CD14-positive monocyte (primary cell): ENCODE measurements around the gene TMEM151A. TPM values are rescaled to one million over a fixed set of nuclear protein-coding genes. Genes with fewer than 3 reads are reported as not detected.
A peak's percentile ranks its signal among the peaks of the same experiment; 100 is the strongest.

Experiments used
- DNase-seq, 3 donors: peaks; one replicate each; pipeline ENCODE4 v3.0.0-alpha.2; 2011 to 2022
- H2AFZ ChIP-seq: 2 replicates; pipeline ENCODE4 v1.6.0; 2012; ENCODE audit warnings: mild to moderate bottlenecking, low read depth, low read length, inconsistent platforms; ENCODE audit not compliant: insufficient read depth, poor library complexity, severe bottlenecking
- H3K27ac ChIP-seq, 2 donors: 1 replicate in 1 of 2; 2 replicates in 1 of 2; pipeline ENCODE4 v1.5.1; 2012 to 2013; ENCODE audit warnings: low read length in 2 of 2, control low read depth in 1 of 2, inconsistent platforms in 1 of 2, low read depth in 1 of 2, mild to moderate bottlenecking in 1 of 2
- H3K27me3 ChIP-seq, 2 donors: one replicate each; pipeline versions ENCODE4 v1.6.0 to v1.6.1; 2011 to 2013; ENCODE audit warnings: low read length in 2 of 2; ENCODE audit not compliant: control insufficient read depth in 2 of 2, insufficient read depth in 2 of 2
- H3K36me3 ChIP-seq, 2 donors: replicated peaks in 1 of 2; 1 replicate in 1 of 2; 2 replicates in 1 of 2; pipeline versions ENCODE4 v1.5.1 to v1.6.1; 2012 to 2013; ENCODE audit warnings: low read length in 2 of 2, control low read depth in 1 of 2, inconsistent platforms in 1 of 2, mild to moderate bottlenecking in 1 of 2; ENCODE audit not compliant: insufficient read depth in 2 of 2, control insufficient read depth in 1 of 2
- H3K4me1 ChIP-seq, 2 donors: 1 replicate in 1 of 2; 2 replicates in 1 of 2; pipeline versions ENCODE4 v1.5.1 to v1.6.1; 2012 to 2013; ENCODE audit warnings: low read length in 2 of 2, control low read depth in 1 of 2, inconsistent platforms in 1 of 2, mild to moderate bottlenecking in 1 of 2, moderate library complexity in 1 of 2; ENCODE audit not compliant: insufficient read depth in 2 of 2, control insufficient read depth in 1 of 2
- H3K4me2 ChIP-seq: replicated peaks from 2 replicates; pipeline ENCODE3; 2012; ENCODE audit warnings: low read length, moderate library complexity, mild to moderate bottlenecking; ENCODE audit not compliant: poor library complexity, severe bottlenecking; ENCODE audit errors: extremely low read depth
- H3K4me3 ChIP-seq, 3 experiments: fragments of 200-600 bp in 1 of 3; sonication (generic) in 1 of 3; replicated peaks in 1 of 3; 1 replicate in 2 of 3; 2 replicates in 1 of 3; pipeline ENCODE4 v1.5.1; 2011 to 2013; ENCODE audit warnings: low read length in 3 of 3, mild to moderate bottlenecking in 3 of 3, control low read depth in 2 of 3, low read depth in 2 of 3, inconsistent platforms in 1 of 3, moderate library complexity in 1 of 3
- H3K79me2 ChIP-seq: 2 replicates; pipeline ENCODE4 v1.6.0; 2012; ENCODE audit warnings: mild to moderate bottlenecking, control low read depth, inconsistent platforms, low read length, moderate library complexity; ENCODE audit not compliant: insufficient read depth
- H3K9ac ChIP-seq: 2 replicates; pipeline ENCODE4 v1.6.0; 2017; ENCODE audit warnings: low read length, mild to moderate bottlenecking; ENCODE audit not compliant: insufficient read depth, poor library complexity, severe bottlenecking
- H3K9me3 ChIP-seq, 2 donors: replicated peaks in 1 of 2; 1 replicate in 1 of 2; 2 replicates in 1 of 2; pipeline versions ENCODE4 v1.5.1 to v1.6.1; 2012 to 2013; ENCODE audit warnings: low read length in 2 of 2, control low read depth in 1 of 2; ENCODE audit not compliant: control insufficient read depth in 1 of 2, insufficient read depth in 1 of 2
- H4K20me1 ChIP-seq: 2 replicates; pipeline ENCODE4 v1.6.0; 2012; ENCODE audit warnings: mild to moderate bottlenecking, low read length, control low read depth, moderate library complexity; ENCODE audit not compliant: insufficient read depth
- H3K27ac Mint-ChIP-seq, 7 donors: one replicate each; pipeline ENCODE4 v1.8.0; 2020; ENCODE audit warnings: mild to moderate bottlenecking in 7 of 7, mixed read lengths in 7 of 7, moderate library complexity in 6 of 7, inconsistent platforms in 2 of 7
- H3K27me3 Mint-ChIP-seq, 3 donors: one replicate each; pipeline ENCODE4 v1.8.0; 2021 to 2022; ENCODE audit warnings: low read depth in 3 of 3, mild to moderate bottlenecking in 3 of 3, mixed read lengths in 3 of 3, moderate library complexity in 3 of 3, inconsistent platforms in 1 of 3
- H3K36me3 Mint-ChIP-seq, 2 donors: one replicate each; pipeline ENCODE4 v1.8.0; 2020; ENCODE audit warnings: mixed read lengths in 2 of 2, inconsistent platforms in 1 of 2, mild to moderate bottlenecking in 1 of 2
- H3K4me1 Mint-ChIP-seq: one replicate; pipeline ENCODE4 v1.8.0; 2020; ENCODE audit warnings: mild to moderate bottlenecking, mixed read lengths
- H3K4me3 Mint-ChIP-seq, 2 donors: one replicate each; pipeline ENCODE4 v1.8.0; 2020; ENCODE audit warnings: mild to moderate bottlenecking in 2 of 2, mixed read lengths in 2 of 2, moderate library complexity in 1 of 2
- H3K9me3 Mint-ChIP-seq, 7 donors: one replicate each; pipeline ENCODE4 v1.8.0; 2020 to 2022; ENCODE audit warnings: mixed read lengths in 7 of 7, mild to moderate bottlenecking in 6 of 7, moderate library complexity in 6 of 7, inconsistent platforms in 2 of 7
- WGBS: methylation state at CpG from one replicate; pipeline ENCODE4 v1.1.5; 2013; ENCODE audit warnings: missing lambda C conversion rate; ENCODE audit not compliant: insufficient coverage; 5-methylcytosine and 5-hydroxymethylcytosine counted together
- intact Hi-C, 2 donors: fragments of 100-400 bp; cut with micrococcal nuclease; formaldehyde crosslinking; loops; one replicate each; pipeline versions ENCODE4 v1.15.0 to v1.15.1; 2023
- polyA plus RNA-seq, 3 donors: library from polyadenylated mRNA; depleted of rRNA in 1 of 3; unstranded in 2 of 3; stranded (reverse) in 1 of 3; fragments of 300-500 nt in 2 of 3; fragments of >200 nt in 1 of 3; fragmentation: Illumina TruSeq in 2 of 3; gene quantifications; 1 replicate in 2 of 3; 2 replicates in 1 of 3; pipeline ENCODE4 v1.2.3, GENCODE V29; 2012 to 2021
- TF ChIP-seq, protein P1 (sequence below): fragments of 200-600 bp; IDR thresholded peaks from one replicate; pipeline ENCODE4 v1.8.0; 2022; ENCODE audit warnings: antibody characterized with exemption, mild to moderate bottlenecking

Gene TMEM151A
- polyA plus RNA-seq, 3 donors = not detected

DNA sequence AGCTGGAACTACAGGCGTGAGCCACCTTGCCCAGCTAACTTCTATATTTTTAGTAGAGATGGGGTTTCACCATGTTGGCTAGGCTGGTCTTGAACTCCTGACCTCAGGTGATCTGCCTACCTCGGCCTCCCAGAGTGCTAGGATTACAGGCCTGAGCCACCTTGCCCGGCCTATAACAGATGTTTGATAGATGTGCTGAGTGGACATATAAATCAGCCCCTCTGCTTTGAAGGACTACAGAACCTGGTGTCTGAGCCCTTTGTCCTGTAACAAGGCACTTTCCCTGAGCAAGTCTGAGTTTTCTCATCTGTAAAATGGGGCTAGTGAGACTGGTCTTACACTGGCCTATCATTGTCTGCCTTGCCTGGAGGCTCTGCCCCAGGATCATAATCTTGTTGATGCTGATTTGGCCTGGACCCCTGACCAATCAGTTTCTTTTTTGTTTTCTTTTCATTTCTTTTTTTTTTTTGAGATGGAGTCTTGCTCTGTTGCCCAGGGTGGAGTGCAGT, 37.5 kb downstream of the TMEM151A start:
- Histone ChIP-seq H3K27ac (no peak overlapping the region), H3K4me2 (no peak overlapping the region), H3K4me1 (peaks cover 7 to 11% of the 10 kb centered on the region in 2 donors), H3K9me3 (no peaks in the 10 kb centered on the region), H3K36me3 (peaks cover 24 to 31% of the 10 kb centered on the region in 2 donors), H2AFZ (no peak overlapping the region), H3K4me3 (no peak overlapping the region), H3K27me3 (no peaks in the 10 kb centered on the region), H3K9ac (no peak overlapping the region), H4K20me1 (peaks cover 12% of the 10 kb centered on the region), H3K79me2 (no peaks in the 10 kb centered on the region)
- TF ChIP-seq, protein P1, sequence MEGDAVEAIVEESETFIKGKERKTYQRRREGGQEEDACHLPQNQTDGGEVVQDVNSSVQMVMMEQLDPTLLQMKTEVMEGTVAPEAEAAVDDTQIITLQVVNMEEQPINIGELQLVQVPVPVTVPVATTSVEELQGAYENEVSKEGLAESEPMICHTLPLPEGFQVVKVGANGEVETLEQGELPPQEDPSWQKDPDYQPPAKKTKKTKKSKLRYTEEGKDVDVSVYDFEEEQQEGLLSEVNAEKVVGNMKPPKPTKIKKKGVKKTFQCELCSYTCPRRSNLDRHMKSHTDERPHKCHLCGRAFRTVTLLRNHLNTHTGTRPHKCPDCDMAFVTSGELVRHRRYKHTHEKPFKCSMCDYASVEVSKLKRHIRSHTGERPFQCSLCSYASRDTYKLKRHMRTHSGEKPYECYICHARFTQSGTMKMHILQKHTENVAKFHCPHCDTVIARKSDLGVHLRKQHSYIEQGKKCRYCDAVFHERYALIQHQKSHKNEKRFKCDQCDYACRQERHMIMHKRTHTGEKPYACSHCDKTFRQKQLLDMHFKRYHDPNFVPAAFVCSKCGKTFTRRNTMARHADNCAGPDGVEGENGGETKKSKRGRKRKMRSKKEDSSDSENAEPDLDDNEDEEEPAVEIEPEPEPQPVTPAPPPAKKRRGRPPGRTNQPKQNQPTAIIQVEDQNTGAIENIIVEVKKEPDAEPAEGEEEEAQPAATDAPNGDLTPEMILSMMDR = no peak
- Mint-ChIP-seq H3K36me3 (peaks cover 21 to 28% of the 10 kb centered on the region in 2 donors), H3K9me3 (no peaks in the 10 kb centered on the region), H3K27ac (peak overlapping the region in 1 of 7 donors; percentile 35), H3K27me3 (peaks cover 0 to 3% (median 2%) of the 10 kb centered on the region in 3 donors), H3K4me3 (peak overlapping the region in 1 of 2 donors; percentile 21), H3K4me1 (peaks cover 18% of the 10 kb centered on the region)
- intact Hi-C loops = no loop called here
- WGBS = 100% methylated on average over 1 of the region's 3 CpGs
- no peak for DNase-seq

DNA sequence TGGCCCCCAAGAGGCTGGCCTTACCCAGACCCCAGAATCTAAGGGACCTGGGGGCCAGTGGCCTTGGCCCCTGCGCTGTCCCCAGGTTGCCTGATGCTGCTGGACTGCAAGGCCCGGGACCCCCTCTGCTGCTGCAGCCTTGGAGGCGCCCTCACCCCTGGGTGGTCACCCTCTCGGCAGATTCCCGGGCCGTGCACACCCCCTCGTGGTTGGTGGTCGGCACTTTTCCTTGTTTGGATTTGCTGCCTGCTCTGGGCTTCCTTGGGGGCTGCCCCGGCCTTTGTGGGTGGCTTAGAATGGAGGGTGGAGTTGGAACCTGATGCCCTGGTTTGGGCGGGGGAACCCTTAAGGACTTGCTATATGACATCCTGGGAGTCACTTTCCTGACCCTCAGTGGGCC, 39.2 kb downstream of the TMEM151A start:
- H3K36me3 ChIP-seq = peaks cover 25 to 32% of the 10 kb centered on the region in 2 donors
- no peak overlapping the region for H3K27ac ChIP-seq
- H3K27me3 ChIP-seq = no peaks in the 10 kb centered on the region
- 96% methylated on average over 5 of the region's 10 CpGs for WGBS
- DNase-seq = no peak
- H3K4me3 ChIP-seq = no peak overlapping the region
- peaks cover 24% of the 10 kb centered on the region for H4K20me1 ChIP-seq
- H3K4me1 ChIP-seq = peaks cover 22 to 28% of the 10 kb centered on the region in 2 donors
- TF ChIP-seq, protein P1 = no peak
- intact Hi-C loops = no loop called here
- no peak overlapping the region for H3K4me3 Mint-ChIP-seq
- H3K9me3 Mint-ChIP-seq = no peaks in the 10 kb centered on the region
- H3K27ac Mint-ChIP-seq = no peak overlapping the region
- no peak overlapping the region for H2AFZ ChIP-seq
- H3K9ac ChIP-seq = no peak overlapping the region
- no peak overlapping the region for H3K4me2 ChIP-seq
- peaks cover 9% of the 10 kb centered on the region for H3K79me2 ChIP-seq
- peaks cover 0 to 3% (median 2%) of the 10 kb centered on the region in 3 donors for H3K27me3 Mint-ChIP-seq
- H3K36me3 Mint-ChIP-seq = peaks cover 22 to 28% of the 10 kb centered on the region in 2 donors
- peaks cover 27% of the 10 kb centered on the region for H3K4me1 Mint-ChIP-seq
- H3K9me3 ChIP-seq = no peaks in the 10 kb centered on the region
